Osteocyte (in vitro differentiated cells): ENCODE results near the gene TUBA1C. TPM values are rescaled to one million over a fixed set of nuclear protein-coding genes. Genes with fewer than 3 reads are reported as not detected.
A peak's percentile ranks its signal among the peaks of the same experiment; 100 is the strongest.

Experiments used
- DNase-seq: peaks from one replicate; pipeline ENCODE4 v3.0.0; 2021; ENCODE audit warnings: mixed read lengths; ENCODE audit not compliant: unreplicated experiment; ENCODE audit errors: extremely low spot score
- H3K27ac Mint-ChIP-seq: one replicate; pipeline ENCODE4 v1.8.0; 2021; ENCODE audit warnings: mild to moderate bottlenecking, mixed read lengths; ENCODE audit not compliant: unreplicated experiment
- H3K27me3 Mint-ChIP-seq: one replicate; pipeline ENCODE4 v1.8.0; 2021; ENCODE audit warnings: mixed read lengths; ENCODE audit not compliant: unreplicated experiment
- H3K36me3 Mint-ChIP-seq: one replicate; pipeline ENCODE4 v1.8.0; 2021; ENCODE audit warnings: mixed read lengths; ENCODE audit not compliant: unreplicated experiment
- H3K4me1 Mint-ChIP-seq: one replicate; pipeline ENCODE4 v1.8.0; 2021; ENCODE audit warnings: mixed read lengths; ENCODE audit not compliant: unreplicated experiment
- H3K4me3 Mint-ChIP-seq: one replicate; pipeline ENCODE4 v1.8.0; 2021; ENCODE audit warnings: mild to moderate bottlenecking, moderate library complexity, mixed read lengths; ENCODE audit not compliant: unreplicated experiment
- H3K9me3 Mint-ChIP-seq: one replicate; pipeline ENCODE4 v1.8.0; 2021; ENCODE audit warnings: mixed read lengths; ENCODE audit not compliant: unreplicated experiment
- total RNA-seq: library from RNA; stranded (reverse); gene quantifications from 2 replicates; pipeline ENCODE4 v1.2.1, GENCODE V29; 2021
- TF ChIP-seq, protein P1 (sequence below): fragments of 200-600 bp; sonication (generic); IDR thresholded peaks from 2 replicates; pipeline ENCODE4 v1.5.0; 2021; ENCODE audit warnings: antibody characterized with exemption, mild to moderate bottlenecking, moderate library complexity

TUBA1C gene
- total RNA-seq, 1 donor from 2014 or later: 142 TPM

DNA sequence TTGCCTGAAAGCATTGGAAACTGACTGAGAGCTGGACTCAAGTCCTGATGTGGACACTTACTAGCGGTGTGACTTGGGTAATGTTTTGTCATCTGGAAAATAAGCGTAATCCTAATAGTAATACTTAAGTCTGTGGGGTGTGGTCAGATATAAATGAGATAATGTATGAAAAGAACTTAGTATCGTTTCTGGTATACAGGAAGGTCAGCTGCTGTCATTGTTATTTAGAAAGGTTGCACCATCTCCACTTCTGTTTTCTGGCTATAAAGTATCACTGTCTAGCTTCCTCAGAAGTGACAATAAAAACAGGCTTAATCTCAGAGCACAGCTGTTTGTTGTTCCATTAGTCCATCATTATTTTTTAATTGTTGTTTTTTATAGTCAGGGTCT, 34.1 kb upstream of the TUBA1C start:
- TF ChIP-seq, protein P1, sequence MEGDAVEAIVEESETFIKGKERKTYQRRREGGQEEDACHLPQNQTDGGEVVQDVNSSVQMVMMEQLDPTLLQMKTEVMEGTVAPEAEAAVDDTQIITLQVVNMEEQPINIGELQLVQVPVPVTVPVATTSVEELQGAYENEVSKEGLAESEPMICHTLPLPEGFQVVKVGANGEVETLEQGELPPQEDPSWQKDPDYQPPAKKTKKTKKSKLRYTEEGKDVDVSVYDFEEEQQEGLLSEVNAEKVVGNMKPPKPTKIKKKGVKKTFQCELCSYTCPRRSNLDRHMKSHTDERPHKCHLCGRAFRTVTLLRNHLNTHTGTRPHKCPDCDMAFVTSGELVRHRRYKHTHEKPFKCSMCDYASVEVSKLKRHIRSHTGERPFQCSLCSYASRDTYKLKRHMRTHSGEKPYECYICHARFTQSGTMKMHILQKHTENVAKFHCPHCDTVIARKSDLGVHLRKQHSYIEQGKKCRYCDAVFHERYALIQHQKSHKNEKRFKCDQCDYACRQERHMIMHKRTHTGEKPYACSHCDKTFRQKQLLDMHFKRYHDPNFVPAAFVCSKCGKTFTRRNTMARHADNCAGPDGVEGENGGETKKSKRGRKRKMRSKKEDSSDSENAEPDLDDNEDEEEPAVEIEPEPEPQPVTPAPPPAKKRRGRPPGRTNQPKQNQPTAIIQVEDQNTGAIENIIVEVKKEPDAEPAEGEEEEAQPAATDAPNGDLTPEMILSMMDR: no peak
- Mint-ChIP-seq H3K27me3 (no peaks in the 10 kb centered on the region), H3K4me1 (peaks cover 35% of the 10 kb centered on the region)

DNA sequence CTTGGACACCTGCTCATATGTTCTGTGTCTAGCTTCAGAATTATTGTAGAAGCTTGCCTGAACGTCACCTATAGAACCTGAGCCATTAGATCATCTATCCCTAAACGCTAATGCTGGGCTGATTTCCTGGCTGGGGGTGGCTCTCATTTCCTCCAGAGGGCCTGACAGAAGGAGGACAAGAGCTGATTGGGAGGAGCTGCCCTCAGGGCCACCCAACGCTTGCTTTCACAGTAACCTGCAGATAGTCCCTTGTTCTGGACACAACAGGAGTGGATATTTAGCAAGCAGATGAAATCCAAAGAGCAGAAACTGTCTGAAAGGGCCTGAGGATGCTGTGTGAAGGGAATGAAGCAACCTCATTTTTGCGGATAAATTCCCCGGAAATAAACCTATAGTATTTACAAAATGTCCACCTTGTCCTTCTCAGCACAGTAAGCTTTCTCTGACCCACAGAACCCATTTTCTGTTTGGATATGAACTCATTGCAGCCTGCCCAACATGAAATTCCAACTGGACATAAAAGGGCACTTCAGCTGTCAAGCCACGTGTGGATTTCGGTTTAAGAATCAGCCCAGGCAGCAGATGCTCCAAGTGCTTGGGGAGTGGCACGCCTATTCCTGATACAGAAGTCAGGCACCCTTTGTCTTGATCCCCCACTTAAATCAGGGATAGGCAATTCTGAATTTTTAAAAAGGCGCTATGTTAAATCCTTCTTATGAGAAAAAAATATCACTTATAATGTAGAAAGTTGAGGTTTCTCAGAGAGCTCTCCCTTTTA, 32.8 kb upstream of the TUBA1C start:
- H3K4me1 Mint-ChIP-seq: peaks cover 33% of the 10 kb centered on the region
- H3K9me3 Mint-ChIP-seq: no peaks in the 10 kb centered on the region
- no peaks in the 10 kb centered on the region for H3K36me3 Mint-ChIP-seq
- H3K4me3 Mint-ChIP-seq: no peak overlapping the region
- no peaks in the 10 kb centered on the region for H3K27me3 Mint-ChIP-seq
- peak overlapping the region; percentile 86 for H3K27ac Mint-ChIP-seq
- DNase-seq: no peak
- TF ChIP-seq, protein P1: no peak

More for the DNA sequence above, 34.1 kb upstream of the TUBA1C start:
- Mint-ChIP-seq H3K9me3 (no peaks in the 10 kb centered on the region), H3K36me3 (no peaks in the 10 kb centered on the region), H3K4me3 (no peak overlapping the region), H3K27ac (no peak overlapping the region)
- DNase-seq: no peak

- H3K9me3 Mint-ChIP-seq: no peaks in the 10 kb centered on the region
- H3K4me1 Mint-ChIP-seq: peaks cover 33% of the 10 kb centered on the region
- no peaks in the 10 kb centered on the region for H3K36me3 Mint-ChIP-seq
- H3K27ac Mint-ChIP-seq: peak overlapping the region; percentile 86
- no peaks in the 10 kb centered on the region for H3K27me3 Mint-ChIP-seq
- TF ChIP-seq, protein P1: no peak
- H3K4me3 Mint-ChIP-seq: peak overlapping the region; percentile 21
- DNase-seq: peak; percentile 86
Measured at GRCh38 chr12:49232940-49233841, 31.7 kb upstream of the TUBA1C start.

DNA sequence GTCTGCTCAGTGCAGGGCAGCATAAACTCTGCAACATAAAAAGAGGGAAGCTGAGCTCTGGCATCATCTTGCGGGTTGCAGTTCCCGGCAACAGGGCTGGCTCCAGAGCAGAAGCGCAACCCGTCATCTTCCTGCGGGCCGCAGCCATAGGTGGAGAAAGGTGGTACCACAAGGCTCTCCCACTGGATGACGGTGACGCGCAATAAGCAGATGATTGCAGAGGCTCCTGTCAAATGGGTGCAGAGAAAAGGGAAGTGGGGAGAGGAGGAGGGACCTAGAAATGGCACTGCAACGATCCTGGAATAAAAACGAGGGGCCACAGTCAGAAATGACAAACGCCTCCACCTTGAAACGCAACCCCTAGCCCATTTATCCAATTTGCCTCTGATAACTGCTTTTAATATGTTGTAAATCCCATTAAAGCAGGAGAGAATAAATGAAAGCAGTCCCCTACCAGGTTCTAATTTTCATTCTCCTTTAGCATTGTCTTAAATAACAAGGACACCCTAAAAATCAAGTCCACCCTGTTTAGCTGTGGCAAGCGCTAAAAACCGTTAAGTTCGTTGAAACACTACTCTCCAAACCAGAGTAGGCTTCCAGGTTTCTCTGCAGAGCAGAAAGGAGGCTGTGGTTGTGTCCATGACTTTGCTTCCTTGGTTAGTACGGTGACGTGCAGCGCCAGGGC, 30.9 kb upstream of the TUBA1C start:
- TF ChIP-seq, protein P1: no peak
- peaks cover 33% of the 10 kb centered on the region for H3K4me1 Mint-ChIP-seq

More for the DNA sequence above, 30.9 kb upstream of the TUBA1C start:
- H3K36me3 Mint-ChIP-seq: no peaks in the 10 kb centered on the region
- H3K27me3 Mint-ChIP-seq: no peaks in the 10 kb centered on the region
- DNase-seq: no peak
- no peaks in the 10 kb centered on the region for H3K9me3 Mint-ChIP-seq
- peak overlapping the region; percentile 86 for H3K27ac Mint-ChIP-seq
- no peak overlapping the region for H3K4me3 Mint-ChIP-seq
